IgD-negative memory B cell (primary cell): Measurements from ENCODE around the gene SNX9. TPM values are rescaled to one million over a fixed set of nuclear protein-coding genes. Genes with fewer than 3 reads are reported as not detected.
A peak's percentile ranks its signal among the peaks of the same experiment; 100 is the strongest.
"Not testable (repeated sequence)": the region's sequence is repeated elsewhere in the genome, so short reads cannot be mapped to it uniquely, and the experiment has no call there.

Source experiments
- H3K27ac Mint-ChIP-seq, 3 donors: one replicate each; pipeline ENCODE4 v1.8.0; 2020 to 2022; ENCODE audit warnings: mild to moderate bottlenecking in 3 of 3, mixed read lengths in 3 of 3, moderate library complexity in 1 of 3
- H3K27me3 Mint-ChIP-seq: one replicate; pipeline ENCODE4 v1.8.0; 2021; ENCODE audit warnings: mixed read lengths
- H3K36me3 Mint-ChIP-seq: one replicate; pipeline ENCODE4 v1.8.0; 2020; ENCODE audit warnings: mild to moderate bottlenecking, mixed read lengths
- H3K4me1 Mint-ChIP-seq, 3 donors: one replicate each; pipeline ENCODE4 v1.8.0; 2020 to 2022; ENCODE audit warnings: mixed read lengths in 3 of 3, mild to moderate bottlenecking in 1 of 3
- H3K4me3 Mint-ChIP-seq, 4 donors: one replicate each; pipeline ENCODE4 v1.8.0; 2020 to 2022; ENCODE audit warnings: mild to moderate bottlenecking in 4 of 4, mixed read lengths in 4 of 4, moderate library complexity in 3 of 4
- H3K9me3 Mint-ChIP-seq, 3 donors: one replicate each; pipeline ENCODE4 v1.8.0; 2020 to 2021; ENCODE audit warnings: mixed read lengths in 3 of 3, mild to moderate bottlenecking in 1 of 3
- polyA plus RNA-seq: library from polyadenylated mRNA; unstranded; fragments of 300-500 nt; fragmentation: Illumina TruSeq; gene quantifications from one replicate; pipeline ENCODE4 v1.2.3, GENCODE V29; 2021

The SNX9 gene
- polyA plus RNA-seq, 1 donor from 2014 or later = 21.0 TPM

- Mint-ChIP-seq H3K27me3 (no peaks in the 10 kb centered on the region), H3K27ac (peak overlapping the region in 1 of 3 donors; percentile 60), H3K9me3 (peaks cover 0 to 20% (median 8%) of the 10 kb centered on the region in 3 donors), H3K4me1 (peaks cover 15 to 21% (median 20%) of the 10 kb centered on the region in 3 donors), H3K4me3 (peak overlapping the region in 1 of 4 donors; percentile 25), H3K36me3 (peaks cover 21% of the 10 kb centered on the region)
These were observed 30.2 kb downstream of the SNX9 start for GRCh38 chr6:157853018-157853805.

- Mint-ChIP-seq H3K27ac (no peak overlapping the region), H3K9me3 (peaks cover 0 to 20% (median 8%) of the 10 kb centered on the region in 3 donors), H3K4me1 (peaks cover 15 to 19% (median 18%) of the 10 kb centered on the region in 3 donors), H3K4me3 (peak overlapping the region in 1 of 4 donors; percentile 35), H3K27me3 (no peaks in the 10 kb centered on the region), H3K36me3 (peaks cover 25% of the 10 kb centered on the region)
These were observed 31.0 kb downstream of the SNX9 start for GRCh38 chr6:157853902-157854502.

GRCh38 chr6:157855325-157855724 is 32.3 kb downstream of the SNX9 start:
- Mint-ChIP-seq H3K27ac (no peak overlapping the region), H3K4me1 (peaks cover 11 to 15% (median 12%) of the 10 kb centered on the region in 3 donors), H3K36me3 (peaks cover 20% of the 10 kb centered on the region), H3K4me3 (peak overlapping the region in 1 of 4 donors; percentile 4), H3K9me3 (peaks cover 0 to 20% (median 8%) of the 10 kb centered on the region in 3 donors), H3K27me3 (no peaks in the 10 kb centered on the region)

- H3K27ac Mint-ChIP-seq, H3K27me3 Mint-ChIP-seq, H3K4me3 Mint-ChIP-seq: not testable (repeated sequence)
- Mint-ChIP-seq H3K9me3 (peaks cover 0 to 20% (median 8%) of the 10 kb centered on the region in 3 donors), H3K36me3 (peaks cover 20% of the 10 kb centered on the region), H3K4me1 (peaks cover 14 to 15% (median 15%) of the 10 kb centered on the region in 3 donors)
These were observed 32.8 kb downstream of the SNX9 start for GRCh38 chr6:157855804-157856203.

- H3K9me3 Mint-ChIP-seq, H3K4me3 Mint-ChIP-seq, H3K27ac Mint-ChIP-seq, H3K27me3 Mint-ChIP-seq: not testable (repeated sequence)
- peaks cover 17% of the 10 kb centered on the region for H3K36me3 Mint-ChIP-seq
- H3K4me1 Mint-ChIP-seq = peaks cover 10 to 25% (median 19%) of the 10 kb centered on the region in 3 donors
These were observed 35.6 kb downstream of the SNX9 start for GRCh38 chr6:157858664-157859063.

GRCh38 chr6:157859775-157860504 is 36.9 kb downstream of the SNX9 start:
- no peak overlapping the region for H3K4me3 Mint-ChIP-seq

GRCh38 chr6:157860505-157860991 is 37.5 kb downstream of the SNX9 start:
- Mint-ChIP-seq H3K4me1 (peaks cover 9 to 26% (median 20%) of the 10 kb centered on the region in 3 donors), H3K9me3 (no peaks in the 10 kb centered on the region), H3K4me3 (no peak overlapping the region), H3K27me3 (no peaks in the 10 kb centered on the region), H3K36me3 (peaks cover 11% of the 10 kb centered on the region), H3K27ac (no peak overlapping the region)

More at GRCh38 chr6:157859775-157860504, 36.9 kb downstream of the SNX9 start:
- Mint-ChIP-seq H3K27ac (no peak overlapping the region), H3K4me1 (peaks cover 9 to 24% (median 20%) of the 10 kb centered on the region in 3 donors), H3K27me3 (no peaks in the 10 kb centered on the region), H3K9me3 (peaks cover 0 to 1% (median 0%) of the 10 kb centered on the region in 3 donors), H3K36me3 (peaks cover 14% of the 10 kb centered on the region)

GRCh38 chr6:157861184-157861583 is 38.1 kb downstream of the SNX9 start:
- H3K36me3 Mint-ChIP-seq = peaks cover 10% of the 10 kb centered on the region
- H3K4me3 Mint-ChIP-seq = peak overlapping the region in 1 of 4 donors; percentile 8
- peaks cover 9 to 26% (median 20%) of the 10 kb centered on the region in 3 donors for H3K4me1 Mint-ChIP-seq
- H3K9me3 Mint-ChIP-seq = no peaks in the 10 kb centered on the region
- H3K27me3 Mint-ChIP-seq = no peaks in the 10 kb centered on the region
- no peak overlapping the region for H3K27ac Mint-ChIP-seq

- Mint-ChIP-seq H3K27ac (no peak overlapping the region), H3K27me3 (no peaks in the 10 kb centered on the region), H3K4me3 (no peak overlapping the region), H3K36me3 (peaks cover 10% of the 10 kb centered on the region), H3K9me3 (no peaks in the 10 kb centered on the region), H3K4me1 (peaks cover 9 to 29% (median 20%) of the 10 kb centered on the region in 3 donors)
These were observed 38.8 kb downstream of the SNX9 start for GRCh38 chr6:157861814-157862213.

GRCh38 chr6:157862706-157863105 is 39.7 kb downstream of the SNX9 start:
- Mint-ChIP-seq H3K27me3 (no peaks in the 10 kb centered on the region), H3K27ac (peak overlapping the region in 1 of 3 donors; percentile 24), H3K4me1 (peaks cover 9 to 32% (median 20%) of the 10 kb centered on the region in 3 donors), H3K4me3 (no peak overlapping the region), H3K9me3 (no peaks in the 10 kb centered on the region), H3K36me3 (peaks cover 8% of the 10 kb centered on the region)

- Mint-ChIP-seq H3K4me1 (peaks cover 6 to 31% (median 12%) of the 10 kb centered on the region in 3 donors), H3K27me3 (no peaks in the 10 kb centered on the region), H3K36me3 (peaks cover 5% of the 10 kb centered on the region), H3K9me3 (no peaks in the 10 kb centered on the region), H3K27ac (peak overlapping the region in 1 of 3 donors; percentile 74), H3K4me3 (no peak overlapping the region)
These were observed 41.2 kb downstream of the SNX9 start for GRCh38 chr6:157864185-157864761.

GRCh38 chr6:157865249-157865648 is 42.2 kb downstream of the SNX9 start:
- Mint-ChIP-seq H3K4me1 (peaks cover 3 to 23% (median 5%) of the 10 kb centered on the region in 3 donors), H3K27me3 (no peaks in the 10 kb centered on the region), H3K4me3 (no peak overlapping the region), H3K36me3 (peaks cover 5% of the 10 kb centered on the region), H3K27ac (no peak overlapping the region), H3K9me3 (no peaks in the 10 kb centered on the region)

- H3K4me1 Mint-ChIP-seq = peaks cover 0 to 15% (median 5%) of the 10 kb centered on the region in 3 donors
- H3K4me3 Mint-ChIP-seq = no peak overlapping the region
- H3K9me3 Mint-ChIP-seq = no peaks in the 10 kb centered on the region
- no peaks in the 10 kb centered on the region for H3K27me3 Mint-ChIP-seq
- H3K27ac Mint-ChIP-seq = peak overlapping the region in 1 of 3 donors; percentile 47
- peaks cover 5% of the 10 kb centered on the region for H3K36me3 Mint-ChIP-seq
These were observed 44.1 kb downstream of the SNX9 start for GRCh38 chr6:157867155-157867559.

GRCh38 chr6:157867981-157868380 is 44.9 kb downstream of the SNX9 start:
- Mint-ChIP-seq H3K27me3 (no peaks in the 10 kb centered on the region), H3K27ac (no peak overlapping the region), H3K9me3 (no peaks in the 10 kb centered on the region), H3K4me1 (peaks cover 0 to 8% (median 5%) of the 10 kb centered on the region in 3 donors), H3K36me3 (peaks cover 5% of the 10 kb centered on the region), H3K4me3 (no peak overlapping the region)
